ENCODE data around the gene DDX49. TPM values are rescaled to one million over a fixed set of nuclear protein-coding genes. Genes with fewer than 3 reads are reported as not detected.
A peak's percentile ranks its signal among the peaks of the same experiment; 100 is the strongest.

DDX49 gene
- total and polyA plus RNA-seq, 9 of the 15 experiments (the other 6 are each of a cell fraction or from before 2014, with no cell fraction given) = 1.1 to 113 (median 45.7) TPM

DNA sequence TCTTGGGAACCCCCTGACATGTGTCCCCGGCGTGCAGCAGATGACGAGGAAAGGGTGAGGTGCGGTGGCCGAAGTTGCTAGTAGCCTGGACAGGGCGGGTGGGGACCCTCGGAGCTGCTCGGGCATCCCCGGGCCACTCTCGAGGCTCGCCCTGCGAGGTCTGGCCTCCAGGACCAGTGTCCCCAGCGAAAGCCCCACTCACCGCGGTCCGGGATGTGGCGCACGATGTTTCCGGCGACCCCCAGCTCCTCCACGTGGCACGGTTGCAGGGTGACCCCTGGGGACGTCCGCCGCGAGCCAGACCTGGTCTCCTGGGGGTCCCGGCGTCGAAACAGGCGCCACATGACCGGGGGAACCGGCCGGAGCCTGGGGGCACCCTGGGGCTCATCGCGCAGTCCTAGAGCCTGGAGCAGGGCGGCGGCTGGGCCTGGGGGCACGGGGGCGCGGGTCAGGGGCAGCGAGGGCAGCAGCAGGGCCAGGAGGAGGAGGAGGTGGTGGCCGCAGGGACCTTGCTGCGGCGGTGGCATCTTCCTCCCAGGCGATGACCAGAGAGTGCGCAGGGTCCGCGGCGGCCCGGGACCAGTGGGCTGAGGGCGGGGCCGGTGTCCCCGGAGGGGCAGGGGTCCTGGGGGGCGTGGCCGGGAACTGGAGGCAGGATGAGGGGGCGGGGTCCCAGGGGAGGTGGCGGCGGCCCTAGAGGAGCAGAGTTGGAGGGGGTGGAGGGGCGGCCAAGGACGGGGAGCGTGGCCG, 49.6 kb upstream of the DDX49 start:
- no peaks in the 10 kb centered on the region for H3K79me2 ChIP-seq (ENCODE audit: control insufficient read depth, insufficient read depth, low read length)
- peaks cover 3% of the 10 kb centered on the region for H3K9me1 ChIP-seq (ENCODE audit: control insufficient read depth, insufficient read depth, low read length)
- H3K4me3 ChIP-seq = no peak overlapping the region
- H3K27me3 ChIP-seq (ENCODE audit: control insufficient read depth in 2 of 2, insufficient read depth in 2 of 2, low read length in 2 of 2) = no peaks in the 10 kb centered on the region
- H3K27ac ChIP-seq (ENCODE audit: extremely low read depth, low read depth, low read length) = no peak overlapping the region
- intact Hi-C loops (cut with micrococcal nuclease) (loop anchor here (5.0 kb wide), 1 partner anchor 98 kb away; no protein-coding TSS in a partner anchor), in situ Hi-C loops (cut with MboI) (no loop called here)
- DNase-seq (ENCODE audit: extremely low read depth in 1 of 4, low spot score in 3 of 4) = no peak
- 0 out of 2 replicates have a peak, but pooled peaks cover 6% of the 10 kb centered on the region for H4K20me1 ChIP-seq (replicated peaks; ENCODE audit: control insufficient read depth, insufficient read depth, low read length)
- H3K9ac ChIP-seq (ENCODE audit: insufficient read depth in 1 of 2, low read depth in 2 of 2, low read length in 2 of 2) = no peak overlapping the region
- peaks cover 8 to 55% of the 10 kb centered on the region in 2 experiments for H3K4me1 ChIP-seq (replicated peaks in 1 of 2; ENCODE audit: control insufficient read depth in 2 of 2, insufficient read depth in 2 of 2, low read length in 2 of 2)
- no peak for FAIRE-seq
- 93% methylated on average over 17 of the region's 62 CpGs for WGBS (ENCODE audit: insufficient coverage, low coverage, missing lambda C conversion rate)
- H3K4me2 ChIP-seq (ENCODE audit: insufficient read depth, low read length) = no peak overlapping the region
- no peaks in the 10 kb centered on the region for H3K9me3 ChIP-seq (replicated peaks; ENCODE audit: control insufficient read depth, insufficient read depth, low read depth, low read length)
- CTCF ChIA-PET (ENCODE audit: low intra/inter-chr PET ratio) = no interaction called here
- H2AFZ ChIP-seq (ENCODE audit: low read depth, low read length) = no peak overlapping the region
- ATAC-seq = no peak
- TF ChIP-seq ZBED1 (IDR thresholded peaks at IDR 0.05) (no peak), POLR2G (IDR thresholded peaks at IDR 0.05; ENCODE audit: low read depth, low read length) (peak; percentile 66; the same call in 1 of the 2 replicates), POLR2A (conservative IDR thresholded peaks at IDR 0.05) (0 out of 2 replicates have a peak, but pooled peaks have one; percentile 35)
- TF ChIP-seq, protein P1, sequence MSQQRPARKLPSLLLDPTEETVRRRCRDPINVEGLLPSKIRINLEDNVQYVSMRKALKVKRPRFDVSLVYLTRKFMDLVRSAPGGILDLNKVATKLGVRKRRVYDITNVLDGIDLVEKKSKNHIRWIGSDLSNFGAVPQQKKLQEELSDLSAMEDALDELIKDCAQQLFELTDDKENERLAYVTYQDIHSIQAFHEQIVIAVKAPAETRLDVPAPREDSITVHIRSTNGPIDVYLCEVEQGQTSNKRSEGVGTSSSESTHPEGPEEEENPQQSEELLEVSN (IDR thresholded peaks at IDR 0.05; ENCODE audit: borderline replicate concordance in 1 of 2, extremely low read depth in 1 of 2, insufficient read depth in 1 of 2, insufficient read length in 1 of 2, low read depth in 1 of 2, low read length in 1 of 2, poor library complexity in 1 of 2, severe bottlenecking in 1 of 2) = peak in 1 of 2 experiments; percentile 2
- no TSS peak for BruUV-seq (replicated peaks)
- peaks cover 35% of the 10 kb centered on the region; the same call in 2 of the 3 replicates for H3K36me3 ChIP-seq (ENCODE audit: control insufficient read depth, insufficient read depth, low read length)
- POLR2A ChIA-PET = no interaction called here

Measured in K562 (cell line).